ENCODE results near the gene FOXO6. TPM values are rescaled to one million over a fixed set of nuclear protein-coding genes. Genes with fewer than 3 reads are reported as not detected.

Gene FOXO6
- total RNA-seq, 1 experiment from 2014 or later = 9.0 TPM

DNA sequence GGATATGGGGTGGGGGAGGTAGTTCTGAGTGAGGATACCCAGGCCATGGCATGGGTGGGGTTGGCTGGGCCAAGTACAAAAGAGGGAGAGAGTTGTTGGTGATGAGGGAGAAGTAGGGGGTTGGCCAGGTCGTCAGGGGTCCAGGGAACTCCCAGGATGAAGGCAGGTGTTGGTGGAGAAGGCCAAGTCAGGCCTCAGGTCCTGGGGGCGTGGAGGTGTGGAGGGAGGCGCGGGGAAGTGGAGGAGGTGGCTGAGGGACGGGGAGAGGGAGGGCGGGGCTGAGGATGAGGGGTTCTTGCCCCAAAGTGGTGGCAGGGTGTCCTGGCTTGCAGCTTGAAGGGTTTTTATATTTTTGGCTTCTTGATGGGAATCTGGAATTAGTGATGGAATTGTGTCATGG, 61.1 kb downstream of the FOXO6 start:
- DNase-seq = no peak
- Histone ChIP-seq H2AFZ (no peak overlapping the region), H3K4me1 (replicated peaks; ENCODE audit: insufficient read depth) (peaks cover 24% of the 10 kb centered on the region), H3K9me2 (ENCODE audit: insufficient read depth) (no peaks in the 10 kb centered on the region), H3K79me2 (ENCODE audit: low read depth) (no peaks in the 10 kb centered on the region), H3K4me2 (no peak overlapping the region), H3K9me3 (ENCODE audit: insufficient read depth, low read depth) (no peaks in the 10 kb centered on the region), H4K20me1 (ENCODE audit: insufficient read depth) (no peaks in the 10 kb centered on the region), H3K36me3 (ENCODE audit: low read depth) (no peaks in the 10 kb centered on the region), H3K4me3 (no peak overlapping the region), H3F3A (ENCODE audit: insufficient read depth, low read depth) (peaks cover 46% of the 10 kb centered on the region), H3K27me3 (ENCODE audit: insufficient read depth, low read depth) (no peaks in the 10 kb centered on the region), H3K27ac (no peak overlapping the region)
- ChIA-PET POLR2A (ENCODE audit: unreplicated experiment) (no interaction called here), CTCF (interaction anchor here (2.0 kb wide), 1 partner anchor 10 kb away, joined by 17 read pairs; no protein-coding TSS in a partner anchor)
- BruUV-seq (replicated peaks) = no TSS peak
- TF ChIP-seq EZH2 (IDR thresholded peaks at IDR 0.05; ENCODE audit: low read depth) = no peak
- TF ChIP-seq, protein P1, sequence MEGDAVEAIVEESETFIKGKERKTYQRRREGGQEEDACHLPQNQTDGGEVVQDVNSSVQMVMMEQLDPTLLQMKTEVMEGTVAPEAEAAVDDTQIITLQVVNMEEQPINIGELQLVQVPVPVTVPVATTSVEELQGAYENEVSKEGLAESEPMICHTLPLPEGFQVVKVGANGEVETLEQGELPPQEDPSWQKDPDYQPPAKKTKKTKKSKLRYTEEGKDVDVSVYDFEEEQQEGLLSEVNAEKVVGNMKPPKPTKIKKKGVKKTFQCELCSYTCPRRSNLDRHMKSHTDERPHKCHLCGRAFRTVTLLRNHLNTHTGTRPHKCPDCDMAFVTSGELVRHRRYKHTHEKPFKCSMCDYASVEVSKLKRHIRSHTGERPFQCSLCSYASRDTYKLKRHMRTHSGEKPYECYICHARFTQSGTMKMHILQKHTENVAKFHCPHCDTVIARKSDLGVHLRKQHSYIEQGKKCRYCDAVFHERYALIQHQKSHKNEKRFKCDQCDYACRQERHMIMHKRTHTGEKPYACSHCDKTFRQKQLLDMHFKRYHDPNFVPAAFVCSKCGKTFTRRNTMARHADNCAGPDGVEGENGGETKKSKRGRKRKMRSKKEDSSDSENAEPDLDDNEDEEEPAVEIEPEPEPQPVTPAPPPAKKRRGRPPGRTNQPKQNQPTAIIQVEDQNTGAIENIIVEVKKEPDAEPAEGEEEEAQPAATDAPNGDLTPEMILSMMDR (conservative IDR thresholded peaks at IDR 0.05) = no peak
- intact Hi-C loops (cut with micrococcal nuclease; ENCODE audit: unreplicated experiment) = no loop called here

DNA sequence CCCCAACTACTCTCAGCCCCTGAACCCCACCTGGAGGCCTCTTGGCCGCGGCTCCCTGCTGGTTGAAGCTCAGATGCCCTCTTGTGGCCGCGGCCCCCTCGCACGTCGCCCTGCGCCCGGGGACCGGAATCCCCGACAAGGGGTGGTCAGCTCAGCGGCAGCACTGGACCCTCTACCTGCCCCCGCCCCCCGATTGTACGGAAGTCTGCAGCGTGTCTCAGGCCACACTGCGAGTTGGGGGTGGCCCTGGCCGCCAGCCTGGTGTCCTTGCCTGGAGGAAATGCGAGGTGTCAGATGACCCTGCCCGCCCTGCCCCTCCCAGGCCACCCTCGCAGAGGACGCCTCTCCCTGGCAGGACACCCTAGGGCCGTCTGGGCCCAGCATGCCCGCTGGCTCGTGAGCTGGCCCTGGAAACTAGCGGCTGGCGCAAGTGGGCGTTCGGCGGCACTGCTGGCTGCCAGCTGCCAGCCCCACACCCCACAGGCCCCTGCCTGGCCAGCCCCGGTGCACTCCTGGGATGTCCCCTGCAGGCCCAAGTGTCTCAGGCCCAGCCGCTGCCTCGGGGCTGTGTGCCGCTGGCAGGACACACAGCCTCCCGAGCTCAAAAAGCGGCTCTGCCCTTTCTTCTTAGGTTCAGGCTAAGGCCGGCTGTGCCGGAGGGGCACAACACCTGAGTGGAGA, 62.4 kb downstream of the FOXO6 start:
- Histone ChIP-seq H3K4me1 (replicated peaks; ENCODE audit: insufficient read depth) (peaks cover 24% of the 10 kb centered on the region), H3K9me2 (ENCODE audit: insufficient read depth) (no peaks in the 10 kb centered on the region), H4K20me1 (ENCODE audit: insufficient read depth) (no peaks in the 10 kb centered on the region), H3K4me3 (peak overlapping the region; percentile 43; the same call in 1 of the 2 replicates), H3K9me3 (ENCODE audit: insufficient read depth, low read depth) (no peaks in the 10 kb centered on the region), H2AFZ (peak overlapping the region; percentile 50; the same call in 1 of the 2 replicates), H3F3A (ENCODE audit: insufficient read depth, low read depth) (peaks cover 37% of the 10 kb centered on the region), H3K4me2 (peak overlapping the region; percentile 64), H3K36me3 (ENCODE audit: low read depth) (no peaks in the 10 kb centered on the region), H3K27me3 (ENCODE audit: insufficient read depth, low read depth) (no peaks in the 10 kb centered on the region), H3K27ac (no peak overlapping the region), H3K79me2 (ENCODE audit: low read depth) (no peaks in the 10 kb centered on the region)
- ChIA-PET CTCF (interaction anchor here (0.5 to 2.0 kb wide), 11 partner anchors 9 to 1237 kb away, joined by 3 to 23 read pairs (median 5); no protein-coding TSS in a partner anchor), POLR2A (ENCODE audit: unreplicated experiment) (interaction anchor here (0.5 to 0.7 kb wide), 6 partner anchors 92 to 1039 kb away, joined by 3 to 13 read pairs (median 8); no protein-coding TSS in a partner anchor)
- intact Hi-C loops (cut with micrococcal nuclease; ENCODE audit: unreplicated experiment) = no loop called here
- no TSS peak for BruUV-seq (replicated peaks)
- TF ChIP-seq, protein P1 (conservative IDR thresholded peaks at IDR 0.05) = peak; percentile 55; the same call in 1 of the 2 replicates
- TF ChIP-seq EZH2 (IDR thresholded peaks at IDR 0.05; ENCODE audit: low read depth) = no peak
- DNase-seq = peak; percentile 45 to 70

DNA sequence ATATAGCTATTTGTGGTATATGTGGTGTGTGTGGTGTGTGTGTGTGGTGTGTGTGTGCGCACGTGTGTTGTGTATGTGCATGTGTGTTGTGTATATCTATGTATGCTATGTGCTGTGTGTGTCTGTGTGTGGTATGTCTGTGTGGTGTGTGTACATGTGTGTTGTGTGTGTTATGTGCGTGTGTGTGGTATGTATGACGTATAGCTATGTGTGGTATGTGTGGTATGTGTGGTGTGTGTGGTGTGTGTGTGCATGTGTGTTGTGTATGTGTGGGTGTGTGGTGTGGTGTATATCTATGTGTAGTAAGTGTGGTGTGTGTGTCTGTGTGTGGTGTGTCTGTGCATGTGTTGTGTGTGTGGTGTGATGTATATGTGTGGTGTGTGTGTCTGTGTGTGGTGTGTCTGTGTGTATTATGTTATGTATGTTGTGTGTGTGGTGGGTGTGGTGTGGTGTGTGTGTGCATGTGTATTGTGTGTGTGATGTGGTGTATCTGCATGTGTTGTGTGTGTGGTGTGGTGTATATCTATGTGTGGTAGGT, 63.4 kb downstream of the FOXO6 start:
- no peak for DNase-seq
- H3K27ac ChIP-seq = no peak overlapping the region
- H4K20me1 ChIP-seq (ENCODE audit: insufficient read depth) = no peaks in the 10 kb centered on the region
- peaks cover 30% of the 10 kb centered on the region; the same call in 1 of the 2 replicates for H3F3A ChIP-seq (ENCODE audit: insufficient read depth, low read depth)
- no peaks in the 10 kb centered on the region for H3K79me2 ChIP-seq (ENCODE audit: low read depth)
- H2AFZ ChIP-seq = no peak overlapping the region
- H3K4me2 ChIP-seq = peak overlapping the region; percentile 64; the same call in 1 of the 2 replicates
- H3K4me3 ChIP-seq = no peak overlapping the region
- BruUV-seq (replicated peaks) = no TSS peak
- TF ChIP-seq, protein P1 (conservative IDR thresholded peaks at IDR 0.05) = no peak
- TF ChIP-seq EZH2 (IDR thresholded peaks at IDR 0.05; ENCODE audit: low read depth) = no peak
- POLR2A ChIA-PET (ENCODE audit: unreplicated experiment) = no interaction called here
- CTCF ChIA-PET = interaction anchor here (0.6 kb wide), 1 partner anchor 136 kb away, joined by 7 read pairs; no protein-coding TSS in a partner anchor
- no peaks in the 10 kb centered on the region for H3K27me3 ChIP-seq (ENCODE audit: insufficient read depth, low read depth)
- H3K9me2 ChIP-seq (ENCODE audit: insufficient read depth) = no peaks in the 10 kb centered on the region
- intact Hi-C loops (cut with micrococcal nuclease; ENCODE audit: unreplicated experiment) = no loop called here
- H3K9me3 ChIP-seq (ENCODE audit: insufficient read depth, low read depth) = no peaks in the 10 kb centered on the region
- H3K4me1 ChIP-seq (replicated peaks; ENCODE audit: insufficient read depth) = peaks cover 17% of the 10 kb centered on the region
- no peaks in the 10 kb centered on the region for H3K36me3 ChIP-seq (ENCODE audit: low read depth)

Measured in PC-9 (cell line).